Esophagus muscularis mucosa (tissue), 4 donors: ENCODE results near the gene BACE1-AS.
"Not testable (repeated sequence)": the region's sequence is repeated elsewhere in the genome, so short reads cannot be mapped to it uniquely, and the experiment has no call there.

Source experiments
- CTCF ChIP-seq, 3 experiments: fragments of 200-600 bp in 2 of 3; fragments of 450-650 bp in 1 of 3; sonication (generic) in 2 of 3; IDR thresholded peaks; one replicate each; pipeline ENCODE4 v1.5.1; 2017 to 2019; ENCODE audit warnings: antibody characterized with exemption in 3 of 3, mild to moderate bottlenecking in 2 of 3, moderate library complexity in 1 of 3
- EP300 ChIP-seq: sonication (generic); formaldehyde crosslinking; IDR thresholded peaks from one replicate; pipeline ENCODE4 v1.6.1; 2017; ENCODE audit warnings: antibody characterized with exemption
- POLR2A ChIP-seq: fragments of 450-650 bp; IDR thresholded peaks from one replicate; pipeline ENCODE4 v1.6.1; 2017; ENCODE audit warnings: antibody characterized with exemption, moderate library complexity, mild to moderate bottlenecking, low read depth
- POLR2AphosphoS5 ChIP-seq, 2 donors: sonication (generic); formaldehyde crosslinking; IDR thresholded peaks; one replicate each; pipeline ENCODE4 v1.6.1; 2017; ENCODE audit warnings: antibody characterized with exemption in 2 of 2

GRCh38 chr11:117327255-117327566 lies 36.1 kb downstream of the BACE1-AS start:
- TF ChIP-seq CTCF (IDR thresholded peaks at IDR 0.05); POLR2AphosphoS5 (IDR thresholded peaks at IDR 0.05); EP300; POLR2A: not testable (repeated sequence)
